Liver (tissue), 9 donors: ENCODE data around the gene STK39. TPM values are rescaled to one million over a fixed set of nuclear protein-coding genes. Genes with fewer than 3 reads are reported as not detected.

ENCODE experiments used
- DNase-seq: peaks from one replicate; pipeline ENCODE4 v3.0.0-alpha.2; 2017; ENCODE audit warnings: low spot score
- H3K27ac ChIP-seq, 2 donors: one replicate each; pipeline ENCODE4 v1.7.0; 2013; ENCODE audit warnings: inconsistent platforms in 2 of 2, low read length in 2 of 2, control low read depth in 1 of 2, low read depth in 1 of 2, mild to moderate bottlenecking in 1 of 2
- H3K27me3 ChIP-seq, 4 donors: one replicate each; pipeline versions ENCODE4 v1.6.1 to v1.7.0; 2013; ENCODE audit warnings: low read length in 3 of 4, inconsistent platforms in 1 of 4, mild to moderate bottlenecking in 1 of 4, moderate library complexity in 1 of 4; ENCODE audit not compliant: control insufficient read depth in 4 of 4, insufficient read depth in 4 of 4
- H3K36me3 ChIP-seq, 4 donors: one replicate each; pipeline versions ENCODE4 v1.6.1 to v1.7.0; 2013; ENCODE audit warnings: low read length in 3 of 4, mild to moderate bottlenecking in 3 of 4, low read depth in 1 of 4, moderate library complexity in 1 of 4; ENCODE audit not compliant: control insufficient read depth in 4 of 4, insufficient read depth in 3 of 4
- H3K4me1 ChIP-seq, 4 donors: one replicate each; pipeline versions ENCODE4 v1.6.1 to v1.7.0; 2013; ENCODE audit warnings: low read length in 3 of 4, mild to moderate bottlenecking in 3 of 4, moderate library complexity in 1 of 4; ENCODE audit not compliant: control insufficient read depth in 4 of 4, insufficient read depth in 4 of 4
- H3K4me3 ChIP-seq, 3 donors: one replicate each; pipeline versions ENCODE4 v1.6.1 to v1.7.0; 2013; ENCODE audit warnings: low read length in 3 of 3, control low read depth in 1 of 3, low read depth in 1 of 3, mild to moderate bottlenecking in 1 of 3
- H3K9ac ChIP-seq, 2 donors: one replicate each; pipeline ENCODE4 v1.7.0; 2013; ENCODE audit warnings: low read length in 2 of 2, mild to moderate bottlenecking in 2 of 2, moderate library complexity in 2 of 2, control low read depth in 1 of 2, low read depth in 1 of 2
- H3K9me3 ChIP-seq, 4 donors: one replicate each; pipeline versions ENCODE4 v1.6.1 to v1.7.0; 2013; ENCODE audit warnings: low read length in 3 of 4; ENCODE audit not compliant: control insufficient read depth in 4 of 4
- ATF3 ChIP-seq: IDR thresholded peaks from 2 replicates; pipeline ENCODE4 v1.6.1; 2016; ENCODE audit warnings: antibody characterized with exemption
- CTCF ChIP-seq: fragments of 150-350 bp; IDR thresholded peaks from 2 replicates; pipeline ENCODE4 v1.5.1; 2017; ENCODE audit warnings: improper control_type of control experiment, low read depth, low read length; ENCODE audit not compliant: missing input control
- EGR1 ChIP-seq, 2 donors: IDR thresholded peaks; 2 replicates each; pipeline ENCODE4 v1.6.1; 2016 to 2018; ENCODE audit warnings: antibody characterized with exemption in 2 of 2, low read depth in 2 of 2
- FOXA1 ChIP-seq: IDR thresholded peaks from 2 replicates; pipeline ENCODE4 v1.6.1; 2016; ENCODE audit warnings: antibody characterized with exemption
- FOXA2 ChIP-seq: IDR thresholded peaks from 2 replicates; pipeline ENCODE4 v1.6.1; 2016; ENCODE audit warnings: antibody characterized with exemption
- GABPA ChIP-seq, 2 donors: IDR thresholded peaks in 1 of 2; conservative IDR thresholded peaks in 1 of 2; 2 replicates each; pipeline ENCODE4 v1.6.1; 2016; ENCODE audit warnings: antibody characterized with exemption in 2 of 2, mild to moderate bottlenecking in 1 of 2, moderate library complexity in 1 of 2
- HNF4A ChIP-seq, 2 donors: conservative IDR thresholded peaks; 2 replicates each; pipeline ENCODE4 v1.6.1; 2016; ENCODE audit warnings: antibody characterized with exemption in 2 of 2, mild to moderate bottlenecking in 2 of 2
- HNF4G ChIP-seq: IDR thresholded peaks from 2 replicates; pipeline ENCODE4 v1.6.1; 2016; ENCODE audit warnings: antibody characterized with exemption
- JUND ChIP-seq, 2 donors: IDR thresholded peaks; 2 replicates each; pipeline ENCODE4 v1.6.1; 2016; ENCODE audit warnings: antibody characterized with exemption in 2 of 2
- MAX ChIP-seq: IDR thresholded peaks from 2 replicates; pipeline ENCODE4 v1.6.1; 2016; ENCODE audit warnings: antibody characterized with exemption
- RAD21 ChIP-seq, 2 donors: IDR thresholded peaks; 2 replicates each; pipeline ENCODE4 v1.6.1; 2016; ENCODE audit warnings: antibody characterized with exemption in 2 of 2, mild to moderate bottlenecking in 2 of 2
- REST ChIP-seq: IDR thresholded peaks from 2 replicates; pipeline ENCODE4 v1.6.1; 2016; ENCODE audit warnings: antibody characterized with exemption, mild to moderate bottlenecking
- ZBTB33 ChIP-seq: IDR thresholded peaks from 2 replicates; pipeline ENCODE4 v1.6.1; 2016; ENCODE audit warnings: antibody characterized with exemption
- WGBS: extraction: QIAGEN DNeasy Blood & Tissue Kit; methylation state at CpG from one replicate; pipeline ENCODE4 v1.1.7; 2013; 5-methylcytosine and 5-hydroxymethylcytosine counted together
- polyA plus RNA-seq, 2 donors: library from polyadenylated mRNA; stranded (reverse) in 1 of 2; unstranded in 1 of 2; fragments of 200-250 nt in 1 of 2; fragments of >200 nt in 1 of 2; fragmentation: Nextera tagmentation in 1 of 2; extraction: Ambion mirVana in 1 of 2; gene quantifications; one replicate each; pipeline versions ENCODE4 v1.2.1 to v1.2.3, GENCODE V29; 2013 to 2015
- total RNA-seq, 2 donors: library from RNA; depleted of rRNA; stranded (reverse); fragments of >200 nt; gene quantifications; one replicate each; pipeline ENCODE4 v1.2.3, GENCODE V29; 2014
- donor health status: healthy.
- donor health status: healthy.
- donor health status: healthy.
- donor health status: healthy.
- donor health status: healthy.

STK39 gene
- total and polyA plus RNA-seq, 4 donors = 0.29 to 1.8 (median 0.73) TPM

- WGBS = 65% methylated on average over 3 of the region's 3 CpGs
- H3K27ac ChIP-seq = no peak overlapping the region
- TF ChIP-seq MAX = no peak
- H3K27me3 ChIP-seq = no peaks in the 10 kb centered on the region
- no peak overlapping the region for H3K4me3 ChIP-seq
- no peak overlapping the region for H3K9ac ChIP-seq
- no peak for DNase-seq
- no peaks in the 10 kb centered on the region for H3K9me3 ChIP-seq
- H3K4me1 ChIP-seq = peaks cover 0 to 4% (median under 1%) of the 10 kb centered on the region in 4 donors
- no peaks in the 10 kb centered on the region for H3K36me3 ChIP-seq
Measured at GRCh38 chr2:168155046-168155445, 92.3 kb downstream of the STK39 start.

GRCh38 chr2:168152902-168153530, 94.4 kb downstream of the STK39 start:
- peaks cover 0 to 15% (median 5%) of the 10 kb centered on the region in 4 donors for H3K4me1 ChIP-seq
- no peak for TF ChIP-seq REST
- TF ChIP-seq CTCF = no peak
- TF ChIP-seq HNF4G = no peak
- TF ChIP-seq ATF3 = no peak
- TF ChIP-seq JUND (IDR thresholded peaks at IDR 0.05) = no peak
- TF ChIP-seq RAD21 (IDR thresholded peaks at IDR 0.05) = no peak
- no peak for TF ChIP-seq HNF4A (conservative IDR thresholded peaks at IDR 0.05)
- TF ChIP-seq FOXA2 = no peak
- TF ChIP-seq ZBTB33 = no peak
- TF ChIP-seq GABPA (IDR thresholded peaks at IDR 0.05 in 1 of 2, conservative IDR thresholded peaks at IDR 0.05 in 1 of 2) = no peak
- TF ChIP-seq EGR1 (IDR thresholded peaks at IDR 0.05; ENCODE audit: low read depth in 2 of 2) = no peak
- no peak for TF ChIP-seq FOXA1

More at GRCh38 chr2:168152902-168153530, 94.4 kb downstream of the STK39 start:
- Histone ChIP-seq H3K36me3 (no peaks in the 10 kb centered on the region), H3K27ac (no peak overlapping the region), H3K4me3 (no peak overlapping the region), H3K27me3 (no peaks in the 10 kb centered on the region), H3K9me3 (no peaks in the 10 kb centered on the region), H3K9ac (no peak overlapping the region)
- DNase-seq = no peak
- WGBS = 99% methylated on average over 2 of the region's 2 CpGs
